HG03135 (cell line): Measurements from ENCODE around the gene IMPA2.

Experiments used
- ATAC-seq: cut with Tn5 transposase; IDR thresholded peaks from one replicate; pipeline ENCODE4 v1.9.1; 2021; ENCODE audit warnings: mild to moderate bottlenecking, moderate library complexity; ENCODE audit not compliant: unreplicated experiment

Gene IMPA2

GRCh38 chr18:12006488-12006840, 25.2 kb downstream of the IMPA2 start:
- no peak for ATAC-seq

- no peak for ATAC-seq
These were observed 25.8 kb downstream of the IMPA2 start for GRCh38 chr18:12007063-12007462.

GRCh38 chr18:12008181-12008767, 27.0 kb downstream of the IMPA2 start:
- ATAC-seq, result no peak

- no peak for ATAC-seq
These were observed 27.7 kb downstream of the IMPA2 start for GRCh38 chr18:12008842-12009580.

GRCh38 chr18:12009581-12010140, 28.4 kb downstream of the IMPA2 start:
- no peak for ATAC-seq

GRCh38 chr18:12010187-12010802, 29.0 kb downstream of the IMPA2 start:
- no peak for ATAC-seq

GRCh38 chr18:12011199-12011956, 30.1 kb downstream of the IMPA2 start:
- ATAC-seq, result no peak

- ATAC-seq, result no peak
These were observed 30.7 kb downstream of the IMPA2 start for GRCh38 chr18:12011957-12012549.

GRCh38 chr18:12012697-12013096, 31.4 kb downstream of the IMPA2 start:
- ATAC-seq, result no peak

- ATAC-seq, result no peak
These were observed 32.0 kb downstream of the IMPA2 start for GRCh38 chr18:12013186-12013916.

GRCh38 chr18:12014086-12014485, 32.8 kb downstream of the IMPA2 start:
- ATAC-seq, result no peak

- ATAC-seq, result no peak
These were observed 33.5 kb downstream of the IMPA2 start for GRCh38 chr18:12014521-12015415.

- no peak for ATAC-seq
These were observed 34.2 kb downstream of the IMPA2 start for GRCh38 chr18:12015416-12016062.

GRCh38 chr18:12017081-12017480, 35.8 kb downstream of the IMPA2 start:
- ATAC-seq, result no peak

- ATAC-seq, result no peak
These were observed 37.6 kb downstream of the IMPA2 start for GRCh38 chr18:12018861-12019260.

GRCh38 chr18:12021077-12021476, 39.8 kb downstream of the IMPA2 start:
- no peak for ATAC-seq

- ATAC-seq, result no peak
These were observed 40.3 kb downstream of the IMPA2 start for GRCh38 chr18:12021596-12021995.

GRCh38 chr18:12023375-12023774, 42.1 kb downstream of the IMPA2 start:
- ATAC-seq, result no peak

- ATAC-seq, result no peak
These were observed 45.3 kb downstream of the IMPA2 start for GRCh38 chr18:12026562-12026961.
